ENCODE data around the gene LMBRD1. TPM values are rescaled to one million over a fixed set of nuclear protein-coding genes. Genes with fewer than 3 reads are reported as not detected.
"Not testable (repeated sequence)": the region's sequence is repeated elsewhere in the genome, so short reads cannot be mapped to it uniquely, and the experiment has no call there.

The LMBRD1 gene
- total and polyA plus RNA-seq, 2 of the 8 experiments (the other 6 are each of a cell fraction or from before 2014, with no cell fraction given) = 9.1 to 16.8 TPM

DNA sequence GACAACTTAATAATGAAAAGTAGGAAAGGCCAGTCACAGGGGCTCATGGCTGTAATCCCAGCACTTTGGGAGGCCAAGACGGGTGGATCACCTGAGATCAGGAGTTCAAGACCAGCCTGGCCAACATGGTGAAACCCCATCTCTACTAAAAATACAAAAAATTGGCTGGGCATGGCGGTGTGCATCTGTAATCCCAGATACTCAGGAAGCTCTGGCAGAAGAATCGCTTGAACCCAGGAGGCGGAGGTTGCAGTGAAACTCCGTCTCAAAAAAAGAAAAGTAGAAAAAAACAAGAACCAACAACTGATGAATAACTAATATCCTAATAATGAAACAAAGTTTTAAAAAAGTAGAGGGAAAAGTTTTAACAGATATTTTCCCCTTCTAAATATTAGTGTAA, 9.4 kb downstream of the LMBRD1 start:
- H2BK12ac ChIP-seq (ENCODE audit: low read depth, low read length); DNase-seq (ENCODE audit: low read depth in 1 of 2, low spot score in 2 of 2); H3K9ac ChIP-seq (replicated peaks in 1 of 4; ENCODE audit: extremely low read depth in 1 of 4, low read depth in 3 of 4, low read length in 3 of 4); H3K79me1 ChIP-seq (ENCODE audit: low read depth, low read length); H3K56ac ChIP-seq (replicated peaks; ENCODE audit: insufficient read length, low read depth, low read length); H4K5ac ChIP-seq (ENCODE audit: insufficient read length, low read depth, low read length); H2BK5ac ChIP-seq (ENCODE audit: low read depth, low read length); H3K27ac ChIP-seq (ENCODE audit: low read depth, low read length); H3K23ac ChIP-seq (ENCODE audit: insufficient read length); H2AFZ ChIP-seq (ENCODE audit: low read length); H2BK20ac ChIP-seq (ENCODE audit: low read length); H3K9me3 ChIP-seq (ENCODE audit: insufficient read depth in 2 of 2, low read depth in 1 of 2, low read length in 1 of 2); H3K4me3 ChIP-seq (ENCODE audit: extremely low read depth in 1 of 4, insufficient read depth in 2 of 4, low read depth in 3 of 4, low read length in 4 of 4); FAIRE-seq; POLR2A ChIA-PET (ENCODE audit: partially characterized antibody); H4K8ac ChIP-seq (ENCODE audit: extremely low read depth, insufficient read depth, low read length); H3K18ac ChIP-seq (ENCODE audit: extremely low read depth, low read length); H3K4me1 ChIP-seq (replicated peaks in 1 of 4; ENCODE audit: control insufficient read depth in 3 of 4, insufficient read depth in 4 of 4, low read length in 3 of 4); H3K4me2 ChIP-seq (ENCODE audit: insufficient read depth in 1 of 2, low read depth in 2 of 2, low read length in 2 of 2); H3K4ac ChIP-seq (replicated peaks; ENCODE audit: insufficient read length, low read depth, low read length); H3K23me2 ChIP-seq (ENCODE audit: low read depth, low read length); H4K20me1 ChIP-seq (replicated peaks in 1 of 2; ENCODE audit: control insufficient read depth in 1 of 2, insufficient read depth in 2 of 2, low read length in 2 of 2); H4K91ac ChIP-seq (replicated peaks; ENCODE audit: insufficient read length, low read length); H3K14ac ChIP-seq (ENCODE audit: insufficient read length); H3K27me3 ChIP-seq (replicated peaks in 1 of 4; ENCODE audit: control insufficient read depth in 3 of 4, extremely low read depth in 1 of 4, insufficient read depth in 3 of 4, low read length in 3 of 4); H2BK15ac ChIP-seq (ENCODE audit: low read length); H2BK120ac ChIP-seq (replicated peaks; ENCODE audit: low read depth, low read length); CTCF ChIA-PET (ENCODE audit: partially characterized antibody); H2AK5ac ChIP-seq (ENCODE audit: low read depth, low read length): not testable (repeated sequence)
- peaks cover 0 to 22% of the 10 kb centered on the region in 2 experiments; a peak in 2 of 4 replicates for H3K79me2 ChIP-seq (ENCODE audit: control insufficient read depth in 1 of 2, insufficient read depth in 2 of 2, low read length in 2 of 2)
- peaks cover 0 to 13% (median 1%) of the 10 kb centered on the region in 4 experiments; a peak in 1 of 8 replicates for H3K36me3 ChIP-seq (ENCODE audit: control insufficient read depth in 2 of 4, insufficient read depth in 4 of 4, low read length in 3 of 4)
- 84% methylated on average over 5 of the region's 5 CpGs; no CpG with 5 or more reads in 1 of the 2 experiments for WGBS, 2 experiments (ENCODE audit: extremely low coverage in 1 of 2, insufficient coverage in 1 of 2, insufficient read length in 1 of 2, insufficient replicate concordance in 2 of 2, low coverage in 1 of 2, low lambda C conversion rate in 2 of 2, missing lambda C conversion rate in 1 of 2)
